K562 treated with DMSO at 1 percent for 12 hours (cell line): ENCODE data around the gene MLC1. TPM values are rescaled to one million over a fixed set of nuclear protein-coding genes. Genes with fewer than 3 reads are reported as not detected.

Experiments
- total RNA-seq: library from RNA; unstranded; fragments of 300-600 nt; gene quantifications from 2 replicates; pipeline ENCODE4 v1.2.3, GENCODE V29; 2022; ENCODE audit not compliant: insufficient read depth

The MLC1 gene
- 0.69 and 0.74 TPM in 2 replicates for total RNA-seq

DNA sequence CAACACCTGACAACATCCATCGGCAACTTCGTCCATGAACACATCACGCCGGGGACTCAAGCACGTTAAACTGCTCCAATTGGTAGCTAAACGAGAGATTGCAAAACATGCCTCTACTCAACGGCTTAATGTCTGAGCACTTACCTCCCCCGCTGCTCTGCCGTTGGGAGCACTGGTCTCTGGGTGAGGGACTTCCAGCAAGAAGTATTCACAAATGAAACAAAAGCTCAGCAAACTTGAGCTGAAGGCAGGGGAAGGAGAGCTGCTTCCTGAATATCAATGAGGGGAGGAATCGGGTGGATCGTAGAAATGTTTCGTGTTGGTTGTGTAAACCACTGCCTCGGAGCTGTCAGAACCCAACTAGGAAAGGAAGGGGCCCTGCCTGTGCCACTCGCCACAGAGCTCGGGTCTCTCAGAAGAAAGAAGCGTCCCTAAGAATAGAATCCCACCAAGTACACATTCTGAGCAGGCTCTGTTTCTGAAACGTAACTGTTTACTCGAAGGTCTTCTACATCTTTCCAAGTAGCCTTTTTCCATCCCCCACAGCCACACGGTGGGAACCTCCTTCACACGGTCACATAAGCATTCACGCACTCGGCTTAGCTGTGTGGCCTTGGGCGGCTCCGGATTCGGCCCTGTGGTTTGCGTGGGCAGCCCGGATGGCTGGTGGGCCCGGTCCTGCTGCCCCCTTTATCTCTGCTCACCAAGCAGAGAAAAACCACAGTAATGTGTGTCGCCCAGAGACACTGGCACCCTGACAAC lies at the start of gene MLC1:
MLC1 (minus strand) TSS at position 216 of the 762 bp plus-strand sequence. CDS start 524 bp downstream, outside the sequence.

GRCh38 chr22:50089682-50090411 lies 4.6 kb upstream of the MLC1 start, which contains the start of gene MOV10L1:
MOV10L1 (plus strand) TSS chr22:50090006; CDS start chr22:50090089, 83 bp downstream.

DNA sequence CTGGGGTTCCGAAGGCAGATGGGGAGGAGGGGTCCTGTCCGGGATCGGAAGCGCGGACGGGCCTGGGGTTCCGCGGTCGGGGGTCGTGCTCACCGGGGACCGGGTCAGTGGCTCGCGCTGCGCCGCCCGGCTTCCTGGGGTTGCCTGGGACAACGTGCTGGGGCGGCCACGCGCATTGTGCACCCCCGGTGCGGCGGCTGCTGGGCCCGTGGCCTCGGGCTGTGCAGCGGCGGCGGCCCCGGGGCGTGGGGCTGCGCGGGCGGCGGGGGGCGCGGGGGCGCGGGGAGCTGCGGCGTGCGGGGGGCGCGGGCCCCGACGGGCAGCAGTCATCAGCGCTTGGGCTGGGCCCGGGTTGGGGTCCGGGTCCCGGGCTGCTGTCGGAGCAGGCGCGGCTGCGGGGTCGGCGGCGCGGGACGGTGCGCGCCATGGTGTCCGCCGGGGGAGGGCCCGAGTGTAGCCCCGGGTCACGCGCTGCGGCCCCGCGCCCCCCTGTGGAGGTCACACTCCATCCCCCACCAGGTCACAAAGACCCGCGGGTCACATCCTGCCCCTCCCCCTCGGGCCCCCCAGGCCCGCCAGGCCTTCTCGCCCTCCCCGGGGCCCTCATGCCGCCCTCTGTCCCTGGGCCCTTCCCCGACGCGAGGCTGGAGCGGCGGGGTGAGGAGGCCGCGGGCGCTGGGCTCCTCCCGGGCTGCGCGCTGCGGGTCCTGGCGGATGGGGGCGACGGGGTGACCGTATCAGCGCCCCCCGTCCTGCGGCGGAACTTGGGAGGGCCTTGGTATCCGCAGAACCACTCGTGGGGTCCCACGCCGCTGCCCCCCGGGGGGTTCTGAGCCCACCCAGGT lies 26.9 kb downstream of the MLC1 start, which contains the start of gene TTLL8:
TTLL8 (minus strand) TSS at position 238 of the 845 bp plus-strand sequence.

GRCh38 chr22:50012211-50013181 lies 72.7 kb downstream of the MLC1 start, which contains the start of gene IL17REL:
IL17REL (minus strand) TSS chr22:50012765; CDS start chr22:50012646, 119 bp downstream.

Other genes with a start within 250 kb of the MLC1 start
- gene ZBED4, start 231.6 kb downstream of the MLC1 start, total RNA-seq = 2.9 and 14.1 TPM in 2 replicates
- gene ALG12, start 167.0 kb downstream of the MLC1 start, total RNA-seq = 3.0 and 8.9 TPM in 2 replicates
- 27.2 and 33.5 TPM in 2 replicates for gene CRELD2, start 166.8 kb downstream of the MLC1 start, total RNA-seq
- gene PIM3, start 124.7 kb downstream of the MLC1 start, total RNA-seq = 74.3 and 74.5 TPM in 2 replicates
- 0.16 TPM in 1 of 2 replicates, not detected in the other for gene IL17REL, start 72.7 kb downstream of the MLC1 start, total RNA-seq
- not detected in 2 replicates for gene TTLL8, start 27.1 kb downstream of the MLC1 start, total RNA-seq
- gene MOV10L1, start 4.6 kb upstream of the MLC1 start, total RNA-seq = 1.1 TPM in 1 of 2 replicates, not detected in the other
- gene PANX2, start 85.3 kb upstream of the MLC1 start, total RNA-seq = 22.8 and 30.2 TPM in 2 replicates
- gene TRABD, start 100.5 kb upstream of the MLC1 start, total RNA-seq = 47.8 and 54.8 TPM in 2 replicates
- gene SELENOO, start 115.6 kb upstream of the MLC1 start, total RNA-seq = 31.2 and 31.8 TPM in 2 replicates
- 10.2 and 28.1 TPM in 2 replicates for gene TUBGCP6, start 159.6 kb upstream of the MLC1 start, total RNA-seq
- gene HDAC10, start 165.8 kb upstream of the MLC1 start, total RNA-seq = 20.5 and 35.8 TPM in 2 replicates
- gene MAPK12, start 176.3 kb upstream of the MLC1 start, total RNA-seq = 18.9 and 24.6 TPM in 2 replicates
- 3.8 and 5.0 TPM in 2 replicates for gene MAPK11, start 185.0 kb upstream of the MLC1 start, total RNA-seq
- gene PLXNB2, start 222.2 kb upstream of the MLC1 start, total RNA-seq = 18.4 and 33.9 TPM in 2 replicates
- gene DENND6B, start 241.6 kb upstream of the MLC1 start, total RNA-seq = 1.6 and 2.8 TPM in 2 replicates